Measurements from ENCODE around the gene PAIP2.
"Not testable (repeated sequence)": the region's sequence is repeated elsewhere in the genome, so short reads cannot be mapped to it uniquely, and the experiment has no call there.

The PAIP2 gene

DNA sequence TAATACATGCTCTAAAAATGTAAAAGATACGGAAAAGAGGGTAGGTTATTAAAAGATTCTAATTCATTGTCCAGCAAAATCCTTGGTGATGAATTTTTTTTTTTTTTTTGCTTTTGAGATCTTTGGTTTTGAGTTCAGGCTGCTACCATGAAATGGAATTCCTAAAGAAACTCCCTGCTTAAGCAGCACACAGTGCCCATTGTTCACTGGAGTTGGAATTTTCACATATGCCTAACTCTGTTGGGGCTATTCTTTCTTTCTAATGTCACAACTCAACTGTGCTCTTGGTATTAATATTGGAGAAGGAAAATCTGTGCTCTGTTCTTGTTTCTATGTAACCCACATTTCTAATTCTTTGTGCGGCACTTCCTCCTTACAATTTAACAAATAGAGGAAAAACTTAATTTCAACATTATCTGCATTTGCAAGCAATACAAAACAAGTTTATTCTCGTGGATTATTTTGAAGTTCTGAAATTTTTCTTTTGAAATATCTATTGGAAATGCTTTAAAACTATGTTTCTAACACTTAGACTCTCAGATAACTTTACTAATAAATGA is 26.5 kb upstream of the PAIP2 start:
- DNase-seq (ENCODE audit: low read depth in 3 of 3): no peak

DNA sequence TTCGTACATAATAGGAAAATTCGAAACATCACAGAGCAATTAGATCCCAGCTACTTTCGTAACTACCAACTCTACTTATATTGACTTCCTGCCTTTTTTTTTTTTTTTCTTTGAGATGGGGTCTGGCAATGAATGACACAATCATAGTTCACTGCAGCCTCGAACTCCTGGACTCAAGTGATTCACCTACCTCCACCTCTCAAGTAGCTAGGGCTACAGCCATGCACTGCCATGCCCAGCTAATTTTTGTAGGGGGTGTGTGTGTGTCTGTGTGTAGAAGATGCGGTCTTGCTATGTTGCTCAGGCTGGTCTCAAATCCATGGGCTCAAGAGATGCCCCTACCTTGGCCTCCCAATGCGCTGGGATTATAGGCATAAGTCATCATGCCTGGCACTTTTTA is 5.8 kb upstream of the PAIP2 start:
- no peak for DNase-seq (ENCODE audit: low read depth in 3 of 3)

DNA sequence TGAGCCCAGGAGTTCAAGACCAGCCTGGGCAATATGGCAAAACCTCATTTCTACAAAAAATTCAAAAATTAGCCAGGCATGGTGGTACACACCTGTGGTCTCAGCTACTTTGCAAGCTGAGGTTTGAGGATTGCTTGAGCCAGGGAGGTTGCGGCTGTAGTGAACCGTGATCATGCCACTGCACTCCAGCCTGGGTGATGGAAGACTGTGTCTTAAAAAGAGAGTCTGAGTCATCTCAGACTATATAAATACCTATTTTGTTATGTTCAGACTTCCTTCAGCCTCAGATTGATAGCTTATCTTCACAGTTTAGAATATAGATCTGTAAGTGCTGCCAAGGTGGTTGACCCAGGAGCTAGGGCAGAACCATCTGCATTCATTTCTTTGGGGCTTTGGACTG is 1.6 kb upstream of the PAIP2 start:
- no peak for DNase-seq (ENCODE audit: low read depth in 3 of 3)

- no peak for DNase-seq (ENCODE audit: low read depth in 3 of 3)
Measured at GRCh38 chr5:139341187-139341688, 416 bp upstream of the PAIP2 start.

DNA sequence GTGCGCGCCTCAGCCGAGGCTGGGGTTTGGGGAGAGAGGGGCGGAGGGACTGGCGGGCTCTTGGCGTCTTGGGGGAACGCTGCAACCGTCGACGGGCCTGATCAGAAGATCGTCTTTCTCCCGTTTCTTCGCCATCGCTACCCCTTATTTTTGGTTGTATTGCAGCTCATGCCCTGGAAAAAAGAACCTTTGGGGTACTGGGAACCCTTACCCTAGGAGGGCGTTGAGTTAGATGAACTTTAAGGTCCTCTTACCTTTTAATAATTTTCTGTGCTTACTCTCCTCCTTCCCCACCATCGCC is 719 bp downstream of the PAIP2 start:
- peak in 1 of 3 experiments; percentile 61 for DNase-seq (ENCODE audit: low read depth in 3 of 3)

- no peak for DNase-seq (ENCODE audit: low read depth in 3 of 3)
Measured at GRCh38 chr5:139343476-139343875, 1.8 kb downstream of the PAIP2 start.

GRCh38 chr5:139344177-139344576 is 2.5 kb downstream of the PAIP2 start:
- DNase-seq (ENCODE audit: low read depth in 3 of 3): no peak

DNA sequence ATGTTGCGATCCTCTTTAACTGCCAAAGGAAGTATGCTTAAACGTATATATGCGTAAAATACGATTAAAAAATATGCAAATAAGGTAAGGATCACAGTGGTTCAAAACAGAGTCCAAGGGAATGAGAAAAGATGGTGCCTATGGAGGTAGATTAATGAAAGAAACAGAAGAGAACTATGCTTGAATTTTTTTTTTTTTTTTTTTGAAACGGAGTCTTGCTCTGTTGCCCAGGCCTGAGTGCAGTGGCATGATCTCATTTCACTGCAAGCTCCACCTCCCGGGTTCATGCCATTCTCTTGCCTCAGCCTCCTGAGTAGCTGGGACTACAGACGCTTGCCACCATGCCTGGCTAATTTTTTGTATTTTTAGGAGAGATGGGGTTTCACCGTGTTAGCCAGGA is 3.8 kb downstream of the PAIP2 start:
- DNase-seq (ENCODE audit: low read depth in 3 of 3): not testable (repeated sequence)

DNA sequence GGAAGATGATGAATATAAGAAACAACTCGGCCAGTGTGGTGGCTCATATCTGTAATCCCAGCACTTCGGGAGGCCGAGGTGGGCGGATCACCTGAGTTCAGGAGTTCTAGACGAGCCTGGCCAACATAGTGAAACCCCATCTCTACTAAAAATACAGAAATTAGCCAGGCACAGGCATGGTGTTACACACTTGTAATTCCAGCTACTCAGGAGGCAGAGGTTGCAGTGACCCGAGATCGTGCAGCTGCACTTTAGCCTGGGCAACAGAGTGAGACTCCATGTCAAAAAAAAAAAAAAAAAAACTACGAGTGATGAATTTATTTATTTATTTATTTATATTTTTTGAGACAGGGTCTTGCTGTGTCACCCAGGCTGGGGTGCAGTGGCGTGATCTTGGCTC is 6.2 kb downstream of the PAIP2 start:
- DNase-seq (ENCODE audit: low read depth in 3 of 3): not testable (repeated sequence)

GRCh38 chr5:139354186-139354585 is 12.5 kb downstream of the PAIP2 start:
- no peak for DNase-seq (ENCODE audit: low read depth in 3 of 3)

- DNase-seq (ENCODE audit: low read depth in 3 of 3): not testable (repeated sequence)
Measured at GRCh38 chr5:139355900-139356299, 14.2 kb downstream of the PAIP2 start.

DNA sequence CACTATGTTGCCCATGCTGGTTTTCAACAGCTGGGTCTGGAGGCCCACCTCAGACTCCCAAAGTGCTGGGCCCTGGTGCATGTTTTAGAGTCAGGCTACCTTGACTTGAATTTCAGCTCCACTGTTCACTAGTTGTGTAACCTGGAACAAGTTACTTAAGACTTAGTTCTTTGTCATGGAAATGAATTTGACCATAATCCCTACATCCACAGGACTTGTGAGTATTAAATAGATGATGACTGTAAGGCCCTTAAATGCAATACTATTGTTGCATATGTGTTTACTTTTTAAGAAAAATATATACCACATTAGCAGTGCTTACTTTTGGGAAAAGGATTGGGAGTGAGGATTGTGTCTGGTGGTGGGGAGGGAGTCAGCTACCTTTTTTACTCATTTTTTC is 16.4 kb downstream of the PAIP2 start:
- no peak for DNase-seq (ENCODE audit: low read depth in 3 of 3)

DNA sequence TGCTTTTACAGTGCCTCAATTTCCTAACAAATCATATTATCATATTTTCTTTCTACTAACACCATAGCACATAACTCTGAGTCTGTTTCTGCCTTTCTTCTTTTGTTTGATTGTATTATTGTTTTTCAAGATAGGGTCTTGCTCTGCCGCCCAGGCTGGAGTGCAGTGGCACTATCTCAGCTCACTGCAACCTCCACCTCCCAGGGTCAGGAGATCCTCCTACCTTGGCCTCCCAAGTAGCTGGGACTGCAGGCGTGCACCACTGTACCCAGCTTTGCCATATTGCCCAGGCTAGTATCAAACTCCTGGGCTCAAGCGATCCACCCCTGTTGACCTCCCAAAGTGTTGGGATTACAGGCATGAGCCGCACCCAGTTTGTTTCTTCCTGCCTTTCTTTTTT is 18.7 kb downstream of the PAIP2 start:
- no peak for DNase-seq (ENCODE audit: low read depth in 3 of 3)

- DNase-seq (ENCODE audit: low read depth in 3 of 3): no peak
Measured at GRCh38 chr5:139361835-139362429, 20.3 kb downstream of the PAIP2 start.

DNA sequence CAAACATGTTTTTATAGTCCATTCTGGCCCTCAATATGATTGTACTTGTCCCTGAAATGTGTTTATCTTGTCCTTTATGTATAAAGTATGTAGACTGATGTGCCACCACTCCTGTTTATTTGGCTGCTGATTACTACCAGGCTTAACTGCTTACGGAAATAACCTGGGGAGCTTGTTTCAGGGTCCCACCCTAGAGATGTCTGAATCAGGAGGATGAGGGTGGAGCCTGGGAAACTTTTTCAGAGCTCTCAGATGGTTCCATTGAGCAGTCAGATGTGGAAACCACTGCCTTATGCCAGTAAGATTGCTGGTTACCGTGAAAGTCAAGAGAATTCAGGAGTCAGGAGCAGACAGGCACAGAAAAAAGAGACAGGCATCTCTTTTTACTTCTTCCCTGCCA is 22.3 kb downstream of the PAIP2 start:
- DNase-seq (ENCODE audit: low read depth in 3 of 3): no peak

- no peak for DNase-seq (ENCODE audit: low read depth in 3 of 3)
Measured at GRCh38 chr5:139364466-139364865, 22.8 kb downstream of the PAIP2 start.

GRCh38 chr5:139368613-139369012 is 27.0 kb downstream of the PAIP2 start:
- DNase-seq (ENCODE audit: low read depth in 3 of 3): no peak

DNA sequence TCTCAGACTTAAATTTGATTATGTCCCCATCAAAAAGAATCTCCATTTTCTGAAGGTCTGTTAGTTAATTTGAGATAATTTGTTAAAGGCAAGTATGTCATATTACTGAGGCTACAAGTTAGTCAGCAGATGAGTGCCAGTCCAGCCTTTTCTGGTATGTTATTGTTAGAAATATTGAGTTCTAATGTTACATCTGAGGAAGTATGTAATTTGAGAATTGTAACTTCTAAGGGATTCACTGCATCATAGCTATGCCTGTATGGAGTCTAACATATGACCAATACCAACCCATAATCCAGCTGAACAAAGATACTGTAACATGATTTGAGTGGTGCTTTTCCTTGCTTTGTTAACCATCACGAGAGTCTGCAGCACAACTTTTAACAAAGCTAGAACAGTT is 27.5 kb downstream of the PAIP2 start:
- DNase-seq (ENCODE audit: low read depth in 3 of 3): no peak

- DNase-seq (ENCODE audit: low read depth in 3 of 3): no peak
Measured at GRCh38 chr5:139371482-139372435, 30.1 kb downstream of the PAIP2 start.

- no peak for DNase-seq (ENCODE audit: low read depth in 3 of 3)
Measured at GRCh38 chr5:139374909-139375308, 33.3 kb downstream of the PAIP2 start.

- no peak for DNase-seq (ENCODE audit: low read depth in 3 of 3)
Measured at GRCh38 chr5:139376364-139376763, 34.7 kb downstream of the PAIP2 start.

GRCh38 chr5:139377226-139377625 is 35.6 kb downstream of the PAIP2 start:
- no peak for DNase-seq (ENCODE audit: low read depth in 3 of 3)

Measured in stimulated activated CD4-positive, alpha-beta T cell treated with anti-CD3 and anti-CD28 coated beads, TNF-alpha, amount 100 ng/mL, for 4 hours (primary cell).